ENCODE data around the gene VOPP1.

The VOPP1 gene

GRCh38 chr7:55507743-55508142 is 64.6 kb downstream of the VOPP1 start:
- FAIRE-seq, result no peak

- no peak for FAIRE-seq
Observed at GRCh38 chr7:55504967-55505658, 67.2 kb downstream of the VOPP1 start.

GRCh38 chr7:55504093-55504859 is 68.0 kb downstream of the VOPP1 start:
- FAIRE-seq, result no peak

- FAIRE-seq, result no peak
Observed at GRCh38 chr7:55502858-55503440, 69.4 kb downstream of the VOPP1 start.

- no peak for FAIRE-seq
Observed at GRCh38 chr7:55502124-55502857, 70.0 kb downstream of the VOPP1 start.

GRCh38 chr7:55501611-55502010 is 70.7 kb downstream of the VOPP1 start:
- no peak for FAIRE-seq

GRCh38 chr7:55500117-55500756 is 72.1 kb downstream of the VOPP1 start:
- FAIRE-seq, result no peak

GRCh38 chr7:55499591-55499990 is 72.7 kb downstream of the VOPP1 start:
- no peak for FAIRE-seq

- FAIRE-seq, result no peak
Observed at GRCh38 chr7:55498770-55499169, 73.5 kb downstream of the VOPP1 start.

- FAIRE-seq, result no peak
Observed at GRCh38 chr7:55498142-55498541, 74.2 kb downstream of the VOPP1 start.

GRCh38 chr7:55497521-55497920 is 74.8 kb downstream of the VOPP1 start:
- FAIRE-seq, result no peak

- no peak for FAIRE-seq
Observed at GRCh38 chr7:55496906-55497305, 75.4 kb downstream of the VOPP1 start.

GRCh38 chr7:55494951-55495350 is 77.4 kb downstream of the VOPP1 start:
- FAIRE-seq, result no peak

GRCh38 chr7:55493408-55493807 is 78.9 kb downstream of the VOPP1 start:
- FAIRE-seq, result no peak

- no peak for FAIRE-seq
Observed at GRCh38 chr7:55491346-55491745, 81.0 kb downstream of the VOPP1 start.

GRCh38 chr7:55490099-55490498 is 82.2 kb downstream of the VOPP1 start:
- no peak for FAIRE-seq

- FAIRE-seq, result no peak
Observed at GRCh38 chr7:55489552-55489951, 82.8 kb downstream of the VOPP1 start.

GRCh38 chr7:55488804-55489340 is 83.4 kb downstream of the VOPP1 start:
- no peak for FAIRE-seq

GRCh38 chr7:55488216-55488615 is 84.1 kb downstream of the VOPP1 start:
- FAIRE-seq, result no peak

- no peak for FAIRE-seq
Observed at GRCh38 chr7:55486991-55487390, 85.3 kb downstream of the VOPP1 start.

- FAIRE-seq, result no peak
Observed at GRCh38 chr7:55486192-55486590, 86.1 kb downstream of the VOPP1 start.

GRCh38 chr7:55485501-55486191 is 86.7 kb downstream of the VOPP1 start:
- FAIRE-seq, result no peak
